NT2/D1 (cell line): ENCODE data around the gene ZNF414.

ENCODE experiments used
- SUZ12 ChIP-seq: IDR thresholded peaks from 2 replicates; pipeline ENCODE4 v1.6.1; 2011; ENCODE audit not compliant: insufficient read length, insufficient read depth; ENCODE audit errors: extremely low read depth
- YY1 ChIP-seq: IDR thresholded peaks from 2 replicates; pipeline ENCODE4 v1.6.1; 2011; ENCODE audit not compliant: insufficient read length, insufficient read depth
- ZNF274 ChIP-seq: IDR thresholded peaks from 2 replicates; pipeline ENCODE4 v1.6.1; 2011; ENCODE audit warnings: mild to moderate bottlenecking, low read depth, low read length

DNA sequence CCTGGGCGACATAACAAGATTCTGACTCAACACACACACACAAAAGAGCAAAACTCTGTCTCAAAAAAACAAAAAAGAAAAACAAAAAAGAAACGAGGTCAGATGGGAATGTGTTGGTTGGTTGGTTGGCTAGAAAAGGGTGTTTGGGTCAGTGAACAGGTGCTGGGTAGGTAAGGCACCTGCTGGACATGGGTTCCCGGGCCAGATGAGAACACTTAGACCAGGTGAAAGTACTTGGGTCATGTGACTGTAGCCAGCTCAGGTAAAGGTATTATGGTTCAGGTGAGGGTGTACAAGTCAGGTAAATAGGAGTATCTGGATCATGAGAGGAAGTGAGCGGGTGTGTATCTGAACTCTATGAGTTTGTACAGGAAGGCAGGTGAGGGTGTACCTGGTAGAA lies 14.5 kb upstream of the ZNF414 start:
- TF ChIP-seq YY1: no peak
- no peak for TF ChIP-seq SUZ12
- TF ChIP-seq ZNF274: no peak
